ENCODE results near the gene P2RY12.

The P2RY12 gene

DNA sequence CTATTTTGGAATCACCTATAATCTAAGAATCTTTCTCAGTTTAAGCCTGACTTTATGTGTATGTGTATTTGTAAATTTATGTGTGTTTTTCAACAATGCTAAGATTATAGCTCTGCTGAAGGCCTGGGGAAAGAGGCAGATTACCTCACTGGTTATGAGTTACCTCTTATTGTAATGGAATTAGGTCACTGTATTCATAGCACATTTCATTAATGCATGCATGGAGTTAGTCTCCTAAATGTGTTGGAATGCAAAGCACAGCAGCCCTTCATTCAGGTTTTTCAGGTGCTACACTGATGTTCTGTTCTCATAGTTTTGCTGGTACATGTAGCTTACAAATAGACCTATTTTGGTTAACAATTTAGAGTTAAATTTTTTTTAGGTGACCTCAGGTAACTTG lies 77.4 kb downstream of the P2RY12 start:
- no peak for DNase-seq (ENCODE audit: low spot score)

DNA sequence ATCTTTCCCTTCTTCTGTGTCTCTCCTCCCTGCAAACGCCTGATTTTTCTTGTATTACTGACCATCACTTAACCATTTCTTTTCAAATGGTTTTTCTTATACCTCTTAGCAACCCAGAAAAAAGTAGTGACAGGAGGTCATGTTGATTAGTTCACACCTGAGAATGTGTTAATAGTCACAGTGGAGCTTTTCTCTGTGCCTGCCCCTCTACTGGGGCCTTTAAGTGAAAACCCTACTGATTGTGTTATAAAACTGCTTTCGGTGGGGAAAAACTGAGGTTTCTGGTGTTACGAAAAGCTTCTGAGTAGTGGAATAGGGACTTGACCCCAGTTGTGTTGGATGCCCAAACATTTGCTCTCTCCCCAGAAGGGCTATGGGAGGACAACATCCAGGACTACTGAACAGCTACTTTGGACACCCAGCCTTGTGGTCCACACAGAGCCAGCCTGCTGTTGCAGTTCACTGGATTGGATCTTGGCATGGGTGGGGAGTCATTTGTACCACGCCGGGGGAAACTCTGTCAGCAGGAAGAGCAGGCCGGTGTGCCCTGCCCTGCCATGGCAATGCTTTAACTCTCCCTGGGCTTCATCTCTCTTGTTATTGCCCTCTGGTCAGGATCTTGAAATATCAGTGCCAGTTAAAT lies 78.3 kb downstream of the P2RY12 start:
- no peak for DNase-seq (ENCODE audit: low spot score)

DNA sequence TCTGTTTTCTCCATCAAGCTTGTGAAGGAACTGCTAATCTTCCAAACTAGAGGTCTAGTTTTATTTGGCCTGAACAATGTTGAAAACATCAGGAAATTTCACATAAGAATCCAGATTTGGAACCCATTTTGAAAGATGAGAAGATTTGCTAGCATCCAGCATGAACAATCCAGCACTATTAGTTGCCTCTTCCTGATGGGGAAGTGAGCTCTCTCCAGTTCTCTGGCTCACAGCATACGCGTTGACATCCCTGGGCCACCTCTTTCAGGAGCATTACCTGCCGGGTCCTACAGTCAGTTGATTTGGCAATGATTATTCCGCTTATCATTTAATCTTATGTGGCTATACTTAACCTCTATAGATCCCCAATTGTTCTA lies 78.8 kb downstream of the P2RY12 start:
- peak; percentile 17 for DNase-seq (ENCODE audit: low spot score)

DNA sequence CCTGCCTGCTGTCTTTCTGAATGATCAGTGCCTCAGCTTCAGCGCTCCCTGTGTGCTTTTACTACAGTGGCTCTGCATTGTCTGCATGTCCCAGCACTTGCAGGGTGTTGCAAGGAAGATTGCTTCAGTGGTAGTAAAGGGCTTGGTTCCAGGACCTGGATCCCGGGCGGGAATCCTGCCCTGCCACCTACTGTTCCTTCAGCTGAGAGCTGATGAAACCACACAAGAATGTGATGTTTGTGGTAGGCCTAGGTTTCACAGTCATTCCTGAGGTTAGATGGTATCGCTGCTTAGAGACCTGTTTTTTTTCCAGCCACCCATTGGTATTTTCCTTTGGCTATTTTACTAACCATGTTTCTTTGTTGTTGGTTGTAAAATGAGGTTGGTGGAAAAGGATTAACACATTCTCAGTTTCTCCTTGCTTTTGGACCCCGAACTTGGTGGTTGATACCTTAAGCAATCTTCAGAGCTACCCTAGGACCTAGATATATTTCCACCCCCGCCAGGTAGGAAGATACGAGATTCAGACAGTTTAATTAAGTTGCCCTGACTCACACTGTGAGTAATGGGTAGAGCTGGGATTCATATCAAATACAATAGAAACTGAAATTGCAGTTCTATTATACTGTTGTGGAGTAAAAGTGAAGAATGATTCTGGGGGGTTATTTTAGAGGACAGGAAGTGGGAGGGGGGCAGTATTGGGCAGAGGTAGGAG lies 79.3 kb downstream of the P2RY12 start:
- peak; percentile 92 for DNase-seq (ENCODE audit: low spot score)

DNA sequence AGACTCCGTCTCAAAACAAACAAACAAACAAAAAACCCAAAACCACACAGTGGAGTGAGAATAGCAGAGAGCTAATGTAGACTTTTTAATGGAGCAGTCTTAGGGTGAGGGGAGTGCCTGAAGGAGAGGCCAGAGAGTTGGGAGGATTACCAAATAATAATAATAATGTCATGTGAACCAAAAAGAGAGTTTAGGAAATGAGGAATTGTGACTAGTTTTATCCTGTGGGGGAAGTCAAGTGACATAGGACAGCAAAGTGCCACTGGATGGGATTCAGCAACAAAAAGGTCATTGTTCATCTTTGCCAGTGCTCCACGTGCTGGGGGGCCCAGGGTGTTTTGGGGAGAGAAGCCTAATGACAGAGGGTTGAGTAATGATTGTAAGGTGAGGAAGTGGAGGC lies 80.8 kb downstream of the P2RY12 start:
- DNase-seq (ENCODE audit: low spot score) = no peak

DNA sequence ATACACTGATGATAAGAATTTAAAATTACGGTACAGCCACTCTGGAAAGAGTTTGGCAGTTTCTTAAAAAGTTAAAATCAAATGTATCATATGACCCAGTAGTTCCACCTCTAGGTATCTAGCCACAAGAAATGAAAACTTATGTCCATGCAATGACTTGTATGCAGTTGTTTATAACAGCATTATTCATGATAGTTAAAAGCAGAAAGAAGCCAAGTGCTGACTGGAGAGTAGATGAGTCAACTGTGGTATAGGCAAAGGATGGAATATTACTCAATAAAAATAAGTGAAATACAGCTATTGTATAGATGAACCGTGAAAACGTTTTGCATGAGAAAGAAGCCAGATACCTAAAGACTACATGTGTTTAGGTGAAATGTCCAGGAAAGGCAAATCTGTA lies 82.8 kb downstream of the P2RY12 start:
- peak; percentile 22 for DNase-seq (ENCODE audit: low spot score)

DNA sequence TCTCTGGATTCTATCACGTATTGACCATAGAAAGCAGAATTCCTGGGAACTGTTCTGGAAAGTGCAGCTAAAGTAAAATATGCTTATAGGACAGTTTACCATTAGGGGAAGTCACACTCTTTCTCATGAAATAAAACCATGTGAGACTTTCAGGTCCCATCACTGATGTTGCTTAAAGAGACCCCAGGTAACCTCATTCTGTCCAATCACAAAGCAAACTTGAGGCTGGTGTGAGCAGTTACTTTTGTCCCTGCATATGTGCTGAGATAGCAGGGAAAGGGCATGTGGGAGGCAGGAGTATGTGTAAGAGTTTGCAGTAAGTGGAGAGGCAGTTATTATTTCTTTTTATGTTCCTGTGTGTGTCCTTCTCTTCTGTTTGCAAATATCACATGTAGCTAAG lies 84.0 kb downstream of the P2RY12 start:
- DNase-seq (ENCODE audit: low spot score) = no peak

DNA sequence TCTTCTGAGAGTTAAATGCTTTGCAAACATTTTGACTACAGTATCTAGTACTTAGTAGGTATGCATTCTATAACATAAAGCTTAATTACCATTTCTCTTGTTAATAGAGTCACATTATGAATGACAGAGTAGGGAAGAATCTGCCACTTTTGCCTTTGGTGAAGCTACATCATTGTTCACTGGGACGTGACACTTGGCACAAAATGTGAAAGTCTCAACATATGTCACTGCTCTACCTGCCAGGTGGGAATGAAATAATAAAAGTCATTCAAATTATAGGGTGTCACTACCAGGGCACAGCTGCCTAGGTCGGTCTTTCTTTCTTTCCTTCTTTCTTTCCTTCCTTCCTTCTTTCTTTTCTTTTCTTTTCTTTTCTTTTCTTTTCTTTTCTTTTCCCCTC lies 85.5 kb downstream of the P2RY12 start:
- no peak for DNase-seq (ENCODE audit: low spot score)

DNA sequence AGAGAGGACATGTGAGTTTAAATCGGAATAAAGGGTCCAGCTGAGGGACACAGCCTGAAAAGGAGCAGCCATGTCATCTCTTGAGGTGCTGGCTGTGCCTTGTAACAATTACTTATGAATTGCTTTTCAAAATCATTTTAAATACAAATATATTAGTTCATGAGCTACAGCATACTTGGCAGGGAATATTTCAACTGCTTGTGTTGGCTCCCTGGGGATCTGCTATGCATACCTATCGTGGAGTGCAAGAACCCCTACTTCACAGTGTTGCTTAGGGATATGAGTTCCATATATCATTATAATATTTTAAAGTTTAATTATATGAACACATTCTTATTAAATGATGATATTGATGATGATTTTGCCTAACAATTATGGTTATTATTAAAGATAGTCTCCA lies 87.1 kb downstream of the P2RY12 start:
- no peak for DNase-seq (ENCODE audit: low spot score)

DNA sequence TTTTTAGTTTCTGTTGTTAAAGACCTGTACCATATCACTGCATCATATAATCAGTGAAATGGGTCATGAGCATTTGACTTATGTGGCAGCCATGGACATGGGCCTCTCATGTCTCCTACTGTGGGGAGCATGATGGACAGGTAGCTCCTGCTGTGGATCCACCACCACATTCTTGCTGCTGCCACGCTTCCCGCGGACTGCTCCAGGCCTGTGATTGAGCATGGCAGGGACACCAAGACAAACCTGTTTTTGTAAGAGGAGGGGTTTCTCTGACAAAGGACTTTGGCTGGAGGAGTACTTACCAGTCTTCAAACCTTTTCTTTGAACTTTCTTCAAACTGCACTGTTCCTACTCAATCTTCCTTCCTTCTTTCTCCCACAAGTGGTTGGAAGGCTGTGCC lies 88.3 kb downstream of the P2RY12 start:
- DNase-seq (ENCODE audit: low spot score) = no peak

DNA sequence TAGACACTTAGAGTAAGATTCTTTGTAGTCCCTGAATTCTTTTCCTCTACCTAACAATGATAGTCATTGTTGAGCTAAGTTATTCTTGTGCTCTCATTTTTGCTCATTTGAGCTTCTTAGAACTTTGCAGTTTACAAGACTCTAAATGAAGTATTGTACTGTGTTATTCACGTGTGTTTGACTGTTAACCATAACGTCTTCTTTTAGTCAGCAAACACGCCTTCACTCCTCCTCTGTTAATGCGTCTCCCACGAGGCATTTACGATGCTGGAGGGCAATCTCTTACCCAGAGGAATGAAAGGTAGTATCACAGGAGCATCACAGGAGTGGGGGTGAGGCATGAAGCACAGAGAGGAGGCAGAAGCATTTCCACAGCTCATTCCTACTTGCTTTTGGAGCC lies 91.4 kb downstream of the P2RY12 start:
- DNase-seq (ENCODE audit: low spot score) = no peak

DNA sequence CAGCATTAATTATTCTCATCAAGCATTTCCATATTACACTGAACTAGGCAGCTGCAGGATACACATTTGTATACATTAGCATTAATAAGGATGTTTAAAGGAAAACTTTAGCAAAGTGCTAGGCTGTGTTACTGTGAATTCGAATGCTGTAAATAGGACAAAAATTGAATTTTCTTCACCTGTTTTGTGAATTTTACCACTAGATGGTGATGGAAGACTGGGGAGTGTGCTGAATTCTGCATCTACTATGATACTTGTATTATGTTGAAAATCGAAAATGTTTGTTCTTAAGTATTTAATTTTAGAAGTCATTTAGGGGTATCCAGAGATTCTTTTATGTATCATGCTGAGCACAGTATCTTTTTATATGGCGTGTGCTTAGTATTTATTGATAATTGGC lies 93.9 kb downstream of the P2RY12 start:
- DNase-seq (ENCODE audit: low spot score) = peak; percentile 44

DNA sequence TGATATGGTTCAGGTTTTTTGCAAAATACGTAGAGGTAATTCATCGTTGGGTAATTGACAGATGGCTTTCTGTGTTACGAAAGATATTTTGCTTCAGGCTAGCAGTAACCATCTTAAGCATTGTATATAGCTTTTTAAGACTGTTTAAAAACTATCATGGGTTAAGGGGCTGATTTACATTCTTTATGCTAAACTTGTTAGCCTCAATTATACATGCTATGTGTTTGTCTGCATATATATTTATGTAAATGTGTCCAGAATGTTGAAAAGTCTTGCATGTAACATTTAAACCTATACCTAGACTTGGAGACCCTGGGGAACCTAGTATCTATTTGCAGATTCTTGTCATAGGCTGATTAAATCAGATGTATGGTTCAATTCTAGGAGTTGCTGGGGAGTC lies 95.1 kb downstream of the P2RY12 start:
- no peak for DNase-seq (ENCODE audit: low spot score)

All from AG20443 (cell line).